RWPE2 (cell line): ENCODE data around the gene GLB1L2.

Source experiments
- ATAC-seq: fragments of 200-7000 bp; cut with Tn5 transposase; 3 replicates; pipeline ENCODE4 v1.9.1; 2021; ENCODE audit warnings: low read depth
- DNase-seq: peaks from one replicate; pipeline ENCODE4 v3.0.0-alpha.2; 2020; ENCODE audit warnings: low spot score
- H3K27ac ChIP-seq: fragments of 450-650 bp; 2 replicates; pipeline ENCODE4 v1.5.1; 2017; ENCODE audit warnings: mild to moderate bottlenecking; ENCODE audit not compliant: poor library complexity, severe bottlenecking
- H3K27me3 ChIP-seq: fragments of 250-450 bp; sonication (Bioruptor Pico); 2 replicates; pipeline ENCODE4 v1.5.1; 2021; ENCODE audit warnings: mild to moderate bottlenecking, moderate library complexity; ENCODE audit not compliant: insufficient read depth, poor library complexity, severe bottlenecking
- H3K36me3 ChIP-seq: fragments of 250-450 bp; sonication (Bioruptor Pico); 2 replicates; pipeline ENCODE4 v1.5.1; 2020; ENCODE audit warnings: low read depth, mild to moderate bottlenecking, moderate library complexity
- H3K4me1 ChIP-seq: fragments of 250-450 bp; sonication (Bioruptor Pico); 2 replicates; pipeline ENCODE4 v1.5.1; 2021; ENCODE audit warnings: mild to moderate bottlenecking, moderate library complexity; ENCODE audit not compliant: insufficient read depth, poor library complexity, severe bottlenecking
- H3K4me3 ChIP-seq: fragments of 250-450 bp; sonication (Bioruptor Pico); 2 replicates; pipeline ENCODE4 v1.5.1; 2021; ENCODE audit warnings: mild to moderate bottlenecking, moderate library complexity; ENCODE audit not compliant: severe bottlenecking
- H3K9me3 ChIP-seq: fragments of 250-450 bp; sonication (Bioruptor Pico); 2 replicates; pipeline ENCODE4 v1.5.1; 2021; ENCODE audit warnings: mild to moderate bottlenecking, moderate library complexity; ENCODE audit not compliant: severe bottlenecking
- TF ChIP-seq, protein P1 (sequence below): fragments of 450-650 bp; IDR thresholded peaks from one replicate; pipeline ENCODE4 v1.5.1; 2017; ENCODE audit warnings: mild to moderate bottlenecking, moderate library complexity; ENCODE audit not compliant: poor library complexity, severe bottlenecking

Gene GLB1L2

DNA sequence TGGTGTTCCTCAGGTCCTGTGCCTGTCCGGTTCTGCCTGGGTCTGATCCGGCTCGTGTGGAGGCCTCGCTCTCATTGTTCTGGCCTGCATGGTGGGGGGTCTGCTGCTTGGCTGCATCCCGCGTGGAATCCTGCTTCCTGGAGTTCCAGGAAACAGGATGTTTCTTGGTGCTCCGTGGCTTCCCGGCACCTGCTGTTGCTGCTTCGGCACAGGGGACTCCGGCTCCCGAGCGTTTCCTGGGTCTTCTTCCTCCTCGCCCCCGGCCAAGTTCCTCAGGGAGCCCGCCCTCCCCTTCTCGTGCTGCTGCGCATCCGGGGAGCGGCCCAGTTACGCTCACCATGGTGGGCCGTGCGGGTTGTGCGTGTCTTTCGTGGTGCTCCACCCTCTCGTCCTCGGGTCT lies 29.9 kb downstream of the GLB1L2 start:
- Histone ChIP-seq H3K27me3 (no peaks in the 10 kb centered on the region), H3K4me3 (no peak overlapping the region), H3K27ac (no peak overlapping the region), H3K36me3 (no peaks in the 10 kb centered on the region), H3K9me3 (no peaks in the 10 kb centered on the region), H3K4me1 (no peaks in the 10 kb centered on the region)
- DNase-seq = peak; percentile 50
- no peak for ATAC-seq
- TF ChIP-seq, protein P1, sequence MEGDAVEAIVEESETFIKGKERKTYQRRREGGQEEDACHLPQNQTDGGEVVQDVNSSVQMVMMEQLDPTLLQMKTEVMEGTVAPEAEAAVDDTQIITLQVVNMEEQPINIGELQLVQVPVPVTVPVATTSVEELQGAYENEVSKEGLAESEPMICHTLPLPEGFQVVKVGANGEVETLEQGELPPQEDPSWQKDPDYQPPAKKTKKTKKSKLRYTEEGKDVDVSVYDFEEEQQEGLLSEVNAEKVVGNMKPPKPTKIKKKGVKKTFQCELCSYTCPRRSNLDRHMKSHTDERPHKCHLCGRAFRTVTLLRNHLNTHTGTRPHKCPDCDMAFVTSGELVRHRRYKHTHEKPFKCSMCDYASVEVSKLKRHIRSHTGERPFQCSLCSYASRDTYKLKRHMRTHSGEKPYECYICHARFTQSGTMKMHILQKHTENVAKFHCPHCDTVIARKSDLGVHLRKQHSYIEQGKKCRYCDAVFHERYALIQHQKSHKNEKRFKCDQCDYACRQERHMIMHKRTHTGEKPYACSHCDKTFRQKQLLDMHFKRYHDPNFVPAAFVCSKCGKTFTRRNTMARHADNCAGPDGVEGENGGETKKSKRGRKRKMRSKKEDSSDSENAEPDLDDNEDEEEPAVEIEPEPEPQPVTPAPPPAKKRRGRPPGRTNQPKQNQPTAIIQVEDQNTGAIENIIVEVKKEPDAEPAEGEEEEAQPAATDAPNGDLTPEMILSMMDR = no peak

DNA sequence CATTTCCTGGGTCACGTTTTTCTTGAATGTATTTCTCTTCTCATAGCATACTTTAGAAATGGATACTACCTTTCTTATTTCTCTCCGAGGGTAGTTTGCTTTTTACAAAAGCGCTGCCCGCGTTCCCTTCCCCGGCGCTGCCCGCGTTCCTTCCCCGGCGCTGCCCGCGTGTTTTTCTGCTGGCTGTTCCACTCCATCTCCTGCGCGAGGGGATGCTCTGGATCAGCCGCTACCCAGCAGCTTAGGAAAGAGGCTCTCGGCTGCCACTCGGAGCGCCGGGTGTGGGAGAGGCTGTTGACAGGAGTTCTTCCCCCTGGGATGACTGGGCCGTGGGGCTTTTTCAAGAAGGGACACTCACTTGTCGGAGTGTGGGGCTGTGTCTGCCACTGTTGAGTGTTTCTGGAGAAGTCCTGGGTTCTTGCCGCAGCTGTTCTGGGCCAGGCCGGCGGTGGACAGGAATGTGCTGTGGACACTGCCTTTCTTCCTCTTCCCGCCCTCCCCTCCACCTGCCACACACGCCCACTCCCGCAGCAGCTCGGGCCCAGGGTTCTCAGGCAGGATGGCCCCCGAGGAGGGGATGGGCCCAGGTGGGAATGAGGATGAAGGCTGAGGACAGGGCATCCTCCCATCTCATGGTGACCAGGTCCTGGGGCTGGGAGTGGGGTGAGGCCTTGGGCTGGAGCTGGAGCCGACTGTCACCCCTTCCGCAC lies 30.6 kb downstream of the GLB1L2 start:
- Histone ChIP-seq H3K27ac (no peak overlapping the region), H3K27me3 (no peaks in the 10 kb centered on the region), H3K4me1 (no peaks in the 10 kb centered on the region), H3K9me3 (no peaks in the 10 kb centered on the region), H3K4me3 (no peak overlapping the region), H3K36me3 (no peaks in the 10 kb centered on the region)
- ATAC-seq = no peak
- peak; percentile 52 for DNase-seq
- TF ChIP-seq, protein P1 = no peak

DNA sequence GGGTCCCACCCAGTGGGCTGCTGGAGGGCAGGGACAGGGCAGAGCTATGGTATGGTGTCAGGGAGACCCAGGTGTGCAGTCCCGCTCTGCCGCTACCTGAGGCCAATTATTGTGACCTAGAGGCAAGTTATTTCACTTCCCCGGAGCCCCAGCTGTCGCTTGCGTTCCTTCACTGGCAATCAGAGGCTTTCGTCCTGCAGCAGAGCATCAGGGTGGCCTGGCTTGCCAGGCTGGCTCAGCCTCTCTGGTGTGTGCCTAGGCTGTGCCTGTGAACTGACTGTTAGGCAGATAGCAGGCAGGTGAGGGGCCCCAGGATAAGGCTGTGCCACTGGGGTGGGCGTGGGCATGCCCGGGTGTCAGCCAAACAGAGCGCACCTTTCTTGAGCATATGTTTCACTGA lies 31.4 kb downstream of the GLB1L2 start:
- DNase-seq (peak; percentile 33), ATAC-seq (no peak)
- Histone ChIP-seq H3K27ac (no peak overlapping the region), H3K4me1 (no peaks in the 10 kb centered on the region), H3K9me3 (no peaks in the 10 kb centered on the region), H3K27me3 (no peaks in the 10 kb centered on the region), H3K36me3 (no peaks in the 10 kb centered on the region), H3K4me3 (no peak overlapping the region)
- TF ChIP-seq, protein P1 = no peak

DNA sequence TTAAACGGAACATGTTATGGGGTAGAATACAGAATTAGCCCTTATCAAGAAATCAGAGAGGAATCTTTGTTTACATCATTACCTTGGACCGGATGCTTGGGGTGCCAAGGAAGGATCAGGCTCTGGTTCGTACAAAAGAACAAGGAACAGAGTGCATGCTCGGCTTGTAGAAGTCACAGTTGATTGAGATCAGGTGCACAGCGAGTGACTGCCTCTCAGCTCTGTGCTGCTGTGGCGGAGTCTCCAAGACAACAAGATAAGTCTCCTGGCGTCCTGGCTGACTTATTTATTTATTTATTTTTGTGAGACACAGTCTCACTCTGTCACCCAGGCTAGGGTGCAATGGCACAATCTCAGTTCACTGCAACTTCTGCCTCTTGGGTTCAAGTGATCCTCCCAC lies 31.8 kb downstream of the GLB1L2 start:
- Histone ChIP-seq H3K4me1 (no peaks in the 10 kb centered on the region), H3K4me3 (no peak overlapping the region), H3K9me3 (no peaks in the 10 kb centered on the region), H3K27me3 (no peaks in the 10 kb centered on the region), H3K36me3 (no peaks in the 10 kb centered on the region), H3K27ac (no peak overlapping the region)
- TF ChIP-seq, protein P1 = no peak
- ATAC-seq (no peak), DNase-seq (peak; percentile 18)

DNA sequence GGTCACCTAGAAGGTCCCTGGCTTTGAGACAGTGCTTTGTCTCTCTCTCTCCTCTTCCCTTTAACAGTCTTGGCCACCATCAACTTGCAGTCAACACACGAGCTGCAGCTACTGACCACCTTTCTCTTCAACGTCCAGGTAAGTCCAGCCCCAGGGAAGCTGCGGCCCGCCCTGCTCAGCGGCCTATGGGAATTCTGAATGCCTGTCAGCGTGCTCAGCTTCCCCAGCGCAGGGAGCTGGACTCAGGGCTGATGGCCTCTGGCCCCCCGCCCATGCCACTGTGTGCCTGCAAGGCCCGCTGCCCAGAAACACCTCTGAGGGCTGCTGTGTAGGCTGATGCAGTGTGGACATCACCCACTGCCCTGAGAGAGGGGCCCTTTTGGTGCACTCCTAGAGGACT lies 32.5 kb downstream of the GLB1L2 start:
- ATAC-seq (no peak), DNase-seq (peak; percentile 28)
- H3K36me3 ChIP-seq = no peaks in the 10 kb centered on the region
- no peak overlapping the region for H3K4me3 ChIP-seq
- TF ChIP-seq, protein P1 = no peak
- no peaks in the 10 kb centered on the region for H3K9me3 ChIP-seq
- no peaks in the 10 kb centered on the region for H3K4me1 ChIP-seq
- H3K27ac ChIP-seq = no peak overlapping the region
- no peaks in the 10 kb centered on the region for H3K27me3 ChIP-seq
